Ascending aorta (tissue), 2 donors: ENCODE results near the gene CHD5. TPM values are rescaled to one million over a fixed set of nuclear protein-coding genes. Genes with fewer than 3 reads are reported as not detected.
"Not testable (repeated sequence)": the region's sequence is repeated elsewhere in the genome, so short reads cannot be mapped to it uniquely, and the experiment has no call there.

Source experiments
- DNase-seq, 2 donors: peaks; one replicate each; pipeline ENCODE4 v3.0.0-alpha.2; 2019; ENCODE audit warnings: low spot score in 2 of 2
- H3K27ac ChIP-seq, 2 donors: fragments of 200-600 bp; sonication (generic); one replicate each; pipeline ENCODE4 v1.5.1; 2016 to 2017; ENCODE audit warnings: mild to moderate bottlenecking in 1 of 2
- H3K27me3 ChIP-seq: fragments of 200-600 bp; sonication (generic); one replicate; pipeline ENCODE4 v1.5.1; 2017
- H3K36me3 ChIP-seq, 2 donors: fragments of 200-600 bp; sonication (generic); one replicate each; pipeline ENCODE4 v1.5.1; 2016
- H3K4me1 ChIP-seq, 2 donors: fragments of 200-600 bp; sonication (generic); one replicate each; pipeline ENCODE4 v1.5.1; 2016 to 2017; ENCODE audit warnings: mild to moderate bottlenecking in 1 of 2
- H3K4me3 ChIP-seq, 2 donors: fragments of 200-600 bp; sonication (generic); one replicate each; pipeline ENCODE4 v1.5.1; 2016 to 2017; ENCODE audit warnings: mild to moderate bottlenecking in 1 of 2
- H3K9me3 ChIP-seq, 2 donors: fragments of 200-600 bp; sonication (generic); one replicate each; pipeline ENCODE4 v1.5.1; 2016
- CTCF ChIP-seq, 3 experiments: fragments of 200-600 bp in 2 of 3; fragments of 450-650 bp in 1 of 3; sonication (generic) in 2 of 3; IDR thresholded peaks; one replicate each; pipeline ENCODE4 v1.5.1; 2016 to 2019; ENCODE audit warnings: antibody characterized with exemption in 3 of 3, mild to moderate bottlenecking in 1 of 3, moderate library complexity in 1 of 3
- intact Hi-C: fragments of 100-400 bp; cut with DNase I; formaldehyde crosslinking; loops from one replicate; pipeline ENCODE4 v1.15.1; 2023
- total RNA-seq: library from RNA; depleted of rRNA; stranded (reverse); fragments of >200 nt; gene quantifications from one replicate; pipeline ENCODE4 v1.1.0, GENCODE V29; 2016

CHD5 gene
- total RNA-seq, 1 donor from 2014 or later: 4.0 TPM

GRCh38 chr1:6083385-6083784 lies 96.7 kb downstream of the CHD5 start:
- H3K9me3 ChIP-seq: no peaks in the 10 kb centered on the region
- no peaks in the 10 kb centered on the region for H3K4me1 ChIP-seq
- no peaks in the 10 kb centered on the region for H3K36me3 ChIP-seq
- intact Hi-C loops: no loop called here
- TF ChIP-seq CTCF (IDR thresholded peaks at IDR 0.05): no peak
- no peak overlapping the region for H3K27ac ChIP-seq
- H3K4me3 ChIP-seq: no peak overlapping the region
- H3K27me3 ChIP-seq: no peaks in the 10 kb centered on the region
- DNase-seq: no peak

GRCh38 chr1:6082430-6082971 lies 97.6 kb downstream of the CHD5 start:
- no peak for TF ChIP-seq CTCF (IDR thresholded peaks at IDR 0.05)
- Histone ChIP-seq H3K4me3 (no peak overlapping the region), H3K4me1 (no peaks in the 10 kb centered on the region), H3K27ac (no peak overlapping the region), H3K27me3 (no peaks in the 10 kb centered on the region), H3K9me3 (no peaks in the 10 kb centered on the region), H3K36me3 (no peaks in the 10 kb centered on the region)
- no peak for DNase-seq
- intact Hi-C loops: no loop called here

GRCh38 chr1:6081901-6082300 lies 98.2 kb downstream of the CHD5 start:
- Histone ChIP-seq H3K4me1 (no peaks in the 10 kb centered on the region), H3K27me3 (no peaks in the 10 kb centered on the region), H3K4me3 (no peak overlapping the region), H3K27ac (no peak overlapping the region), H3K9me3 (no peaks in the 10 kb centered on the region), H3K36me3 (no peaks in the 10 kb centered on the region)
- no peak for TF ChIP-seq CTCF (IDR thresholded peaks at IDR 0.05)
- DNase-seq: no peak
- intact Hi-C loops: no loop called here

- Histone ChIP-seq H3K9me3 (no peaks in the 10 kb centered on the region), H3K4me3 (no peak overlapping the region), H3K4me1 (no peaks in the 10 kb centered on the region), H3K27me3 (no peaks in the 10 kb centered on the region), H3K36me3 (no peaks in the 10 kb centered on the region), H3K27ac (no peak overlapping the region)
- DNase-seq: no peak
- intact Hi-C loops: no loop called here
- no peak for TF ChIP-seq CTCF (IDR thresholded peaks at IDR 0.05)
Measured at GRCh38 chr1:6080469-6080868, 99.7 kb downstream of the CHD5 start.

GRCh38 chr1:6077919-6078318 lies 102.2 kb downstream of the CHD5 start:
- H3K36me3 ChIP-seq: no peaks in the 10 kb centered on the region
- no peak overlapping the region for H3K27ac ChIP-seq
- DNase-seq: no peak
- H3K27me3 ChIP-seq: no peaks in the 10 kb centered on the region
- intact Hi-C loops: no loop called here
- no peaks in the 10 kb centered on the region for H3K4me1 ChIP-seq
- H3K4me3 ChIP-seq: no peak overlapping the region
- TF ChIP-seq CTCF (IDR thresholded peaks at IDR 0.05): no peak
- no peaks in the 10 kb centered on the region for H3K9me3 ChIP-seq

GRCh38 chr1:6077506-6077905 lies 102.6 kb downstream of the CHD5 start:
- H3K4me1 ChIP-seq: no peaks in the 10 kb centered on the region
- H3K4me3 ChIP-seq: no peak overlapping the region

GRCh38 chr1:6077061-6077460 lies 103.1 kb downstream of the CHD5 start:
- H3K4me3 ChIP-seq, H3K9me3 ChIP-seq, H3K27me3 ChIP-seq, H3K4me1 ChIP-seq, intact Hi-C loops, H3K36me3 ChIP-seq, H3K27ac ChIP-seq, DNase-seq: not testable (repeated sequence)

More at GRCh38 chr1:6077506-6077905, 102.6 kb downstream of the CHD5 start:
- Histone ChIP-seq H3K27me3 (no peaks in the 10 kb centered on the region), H3K36me3 (no peaks in the 10 kb centered on the region), H3K9me3 (no peaks in the 10 kb centered on the region), H3K27ac (no peak overlapping the region)
- intact Hi-C loops: no loop called here
- TF ChIP-seq CTCF (IDR thresholded peaks at IDR 0.05): no peak
- DNase-seq: no peak
